Caki2 (cell line): ENCODE results near the gene FRMD4A. TPM values are rescaled to one million over a fixed set of nuclear protein-coding genes. Genes with fewer than 3 reads are reported as not detected.

Source experiments
- DNase-seq: peaks from one replicate; pipeline ENCODE4 v3.0.0-alpha.2; 2015; ENCODE audit warnings: low read depth
- in situ Hi-C: cut with HindIII; loops from 2 replicates; pipeline ENCODE4 v1.10.0; 2016; ENCODE audit warnings: low sequenced_read_pairs, low pct_unique_long_range_greater_than_20kb, mixed read lengths
- total RNA-seq: library from RNA; depleted of rRNA; stranded (reverse); fragments of >200 nt; shearing (Covaris generic); gene quantifications from 2 replicates; pipeline ENCODE4 v1.2.3, GENCODE V29; 2014; ENCODE audit warnings: low replicate concordance

FRMD4A gene
- total RNA-seq, 1 experiment from 2014 or later, result 3.8 TPM

GRCh38 chr10:14180911-14181566 is 149.7 kb downstream of the FRMD4A start:
- in situ Hi-C loops, result loop anchor here (10.0 kb wide), 1 partner anchor 134 kb away; no protein-coding TSS in a partner anchor
- no peak for DNase-seq

- in situ Hi-C loops, result no loop called here
- no peak for DNase-seq
Observed at GRCh38 chr10:14179251-14179650, 151.5 kb downstream of the FRMD4A start.

- in situ Hi-C loops, result no loop called here
- DNase-seq, result no peak
Observed at GRCh38 chr10:14173706-14174594, 156.8 kb downstream of the FRMD4A start.

- in situ Hi-C loops, result no loop called here
- no peak for DNase-seq
Observed at GRCh38 chr10:14173391-14173705, 157.4 kb downstream of the FRMD4A start.

GRCh38 chr10:14172336-14172950 is 158.3 kb downstream of the FRMD4A start:
- in situ Hi-C loops, result no loop called here
- no peak for DNase-seq

GRCh38 chr10:14171336-14171735 is 159.4 kb downstream of the FRMD4A start:
- no peak for DNase-seq
- in situ Hi-C loops, result no loop called here

- no peak for DNase-seq
- in situ Hi-C loops, result no loop called here
Observed at GRCh38 chr10:14163377-14164086, 167.2 kb downstream of the FRMD4A start.

GRCh38 chr10:14162629-14163344 is 167.9 kb downstream of the FRMD4A start:
- in situ Hi-C loops, result no loop called here

GRCh38 chr10:14162061-14162460 is 168.7 kb downstream of the FRMD4A start:
- in situ Hi-C loops, result no loop called here
- DNase-seq, result no peak

More at GRCh38 chr10:14162629-14163344, 167.9 kb downstream of the FRMD4A start:
- no peak for DNase-seq

GRCh38 chr10:14160299-14160698 is 170.4 kb downstream of the FRMD4A start:
- no peak for DNase-seq
- in situ Hi-C loops, result no loop called here

GRCh38 chr10:14158575-14158974 is 172.1 kb downstream of the FRMD4A start:
- no peak for DNase-seq
- in situ Hi-C loops, result no loop called here

- no peak for DNase-seq
- in situ Hi-C loops, result no loop called here
Observed at GRCh38 chr10:14156104-14156503, 174.6 kb downstream of the FRMD4A start.

GRCh38 chr10:14153570-14154055 is 177.1 kb downstream of the FRMD4A start:
- in situ Hi-C loops, result no loop called here
- no peak for DNase-seq

- DNase-seq, result no peak
- in situ Hi-C loops, result no loop called here
Observed at GRCh38 chr10:14151571-14151970, 179.2 kb downstream of the FRMD4A start.

GRCh38 chr10:14150526-14150925 is 180.2 kb downstream of the FRMD4A start:
- DNase-seq, result no peak
- in situ Hi-C loops, result no loop called here

- DNase-seq, result no peak
- in situ Hi-C loops, result no loop called here
Observed at GRCh38 chr10:14146501-14146900, 184.2 kb downstream of the FRMD4A start.

GRCh38 chr10:14146025-14146424 is 184.7 kb downstream of the FRMD4A start:
- in situ Hi-C loops, result no loop called here
- no peak for DNase-seq

GRCh38 chr10:14144451-14144850 is 186.3 kb downstream of the FRMD4A start:
- in situ Hi-C loops, result no loop called here
- no peak for DNase-seq
